WERI-Rb-1 (cell line): ENCODE data around the gene SUSD2.
"Not testable (repeated sequence)": the region's sequence is repeated elsewhere in the genome, so short reads cannot be mapped to it uniquely, and the experiment has no call there.

Experiments
- DNase-seq: peaks from one replicate; pipeline ENCODE4 v3.0.0-alpha.2; 2020
- H3K27ac ChIP-seq: fragments of 250-450 bp; sonication (Bioruptor Pico); 2 replicates; pipeline ENCODE4 v1.5.1; 2020; ENCODE audit warnings: mild to moderate bottlenecking, moderate library complexity
- H3K27me3 ChIP-seq: fragments of 250-450 bp; sonication (Bioruptor Pico); 2 replicates; pipeline ENCODE4 v1.5.1; 2021; ENCODE audit warnings: mild to moderate bottlenecking, low read depth, moderate library complexity; ENCODE audit not compliant: insufficient read depth, severe bottlenecking
- H3K36me3 ChIP-seq: fragments of 250-450 bp; sonication (Bioruptor Pico); 2 replicates; pipeline ENCODE4 v1.5.1; 2020; ENCODE audit warnings: mild to moderate bottlenecking, moderate library complexity
- H3K4me3 ChIP-seq: 2 replicates; pipeline ENCODE4 v1.5.1; 2011; ENCODE audit warnings: low read depth, mild to moderate bottlenecking, control low read depth, low read length
- H3K9me3 ChIP-seq: fragments of 250-450 bp; sonication (Bioruptor Pico); 2 replicates; pipeline ENCODE4 v1.5.1; 2021; ENCODE audit warnings: mild to moderate bottlenecking, moderate library complexity; ENCODE audit not compliant: severe bottlenecking
- CTCF ChIP-seq: IDR thresholded peaks from 2 replicates; pipeline ENCODE4 v1.5.1; 2011; ENCODE audit warnings: low read depth, mild to moderate bottlenecking, control low read depth, inconsistent platforms, low read length

SUSD2 gene

GRCh38 chr22:24236656-24237055, 55.4 kb downstream of the SUSD2 start:
- H3K9me3 ChIP-seq, result no peaks in the 10 kb centered on the region
- no peak for DNase-seq
- no peak overlapping the region for H3K27ac ChIP-seq
- H3K36me3 ChIP-seq, result no peaks in the 10 kb centered on the region
- no peak for TF ChIP-seq CTCF
- H3K4me3 ChIP-seq, result no peak overlapping the region
- H3K27me3 ChIP-seq, result no peaks in the 10 kb centered on the region

DNA sequence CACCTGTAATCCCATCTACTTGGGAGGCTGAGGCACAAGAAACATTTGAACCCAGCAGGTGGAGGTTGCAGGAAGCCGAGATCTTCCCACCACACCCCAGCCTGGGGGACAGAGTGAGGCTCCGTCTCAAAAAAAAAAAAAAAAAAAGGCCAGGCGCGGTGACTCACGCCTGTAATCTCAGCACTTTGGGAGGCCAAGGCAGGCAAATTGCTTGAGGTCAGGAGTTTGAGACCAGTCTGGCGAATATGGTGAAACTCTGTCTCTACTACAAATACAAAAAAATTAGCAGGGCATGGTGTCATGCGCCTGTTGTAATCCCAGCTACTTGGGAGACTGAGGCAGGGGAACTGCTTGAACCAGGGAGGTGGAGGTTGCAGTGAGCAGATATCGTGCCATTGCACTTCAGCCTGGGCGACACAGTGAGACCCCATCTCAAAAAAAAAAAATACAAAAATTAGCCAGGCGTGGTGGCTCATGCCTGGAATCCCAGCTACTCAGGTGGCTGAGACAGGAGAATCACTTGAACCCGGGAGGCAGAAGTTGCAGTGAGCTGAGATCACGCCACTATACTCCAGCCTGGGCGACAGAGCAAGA, 56.9 kb downstream of the SUSD2 start:
- H3K27ac ChIP-seq, H3K27me3 ChIP-seq, H3K36me3 ChIP-seq, H3K9me3 ChIP-seq, DNase-seq, H3K4me3 ChIP-seq: not testable (repeated sequence)
